HG03139 (cell line): ENCODE measurements around the gene KRTAP5-8.
"Not testable (repeated sequence)": the region's sequence is repeated elsewhere in the genome, so short reads cannot be mapped to it uniquely, and the experiment has no call there.

ENCODE experiments used
- ATAC-seq: cut with Tn5 transposase; IDR thresholded peaks from one replicate; pipeline ENCODE4 v1.9.1; 2021; ENCODE audit not compliant: unreplicated experiment

The KRTAP5-8 gene, protein sequence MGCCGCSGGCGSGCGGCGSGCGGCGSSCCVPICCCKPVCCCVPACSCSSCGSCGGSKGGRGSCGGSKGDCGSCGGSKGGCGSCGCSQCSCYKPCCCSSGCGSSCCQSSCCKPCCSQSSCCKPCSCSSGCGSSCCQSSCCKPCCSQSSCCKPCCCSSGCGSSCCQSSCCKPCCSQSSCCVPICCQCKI

DNA sequence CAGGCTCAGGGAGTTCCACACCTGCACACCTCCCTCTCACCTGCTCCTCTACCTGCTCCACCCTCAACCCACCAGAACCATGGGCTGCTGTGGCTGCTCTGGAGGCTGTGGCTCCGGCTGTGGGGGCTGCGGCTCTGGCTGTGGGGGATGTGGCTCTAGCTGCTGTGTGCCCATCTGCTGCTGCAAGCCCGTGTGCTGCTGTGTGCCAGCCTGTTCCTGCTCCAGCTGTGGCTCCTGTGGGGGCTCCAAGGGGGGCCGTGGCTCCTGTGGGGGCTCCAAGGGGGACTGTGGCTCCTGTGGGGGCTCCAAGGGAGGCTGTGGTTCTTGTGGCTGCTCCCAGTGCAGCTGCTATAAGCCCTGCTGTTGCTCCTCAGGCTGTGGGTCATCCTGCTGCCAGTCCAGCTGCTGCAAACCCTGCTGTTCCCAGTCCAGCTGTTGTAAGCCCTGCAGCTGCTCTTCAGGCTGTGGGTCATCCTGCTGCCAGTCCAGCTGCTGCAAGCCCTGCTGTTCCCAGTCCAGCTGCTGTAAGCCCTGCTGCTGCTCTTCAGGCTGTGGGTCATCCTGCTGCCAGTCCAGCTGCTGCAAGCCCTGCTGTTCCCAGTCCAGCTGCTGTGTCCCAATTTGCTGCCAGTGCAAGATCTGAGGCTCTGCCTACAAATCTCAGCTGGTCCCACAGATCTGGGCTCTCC, at the start of gene KRTAP5-8:
TSS of gene KRTAP5-8 (plus strand) at position 49 of the 689 bp plus-strand sequence. CDS start at position 80, 31 bp downstream.
- not testable (repeated sequence) for ATAC-seq

DNA sequence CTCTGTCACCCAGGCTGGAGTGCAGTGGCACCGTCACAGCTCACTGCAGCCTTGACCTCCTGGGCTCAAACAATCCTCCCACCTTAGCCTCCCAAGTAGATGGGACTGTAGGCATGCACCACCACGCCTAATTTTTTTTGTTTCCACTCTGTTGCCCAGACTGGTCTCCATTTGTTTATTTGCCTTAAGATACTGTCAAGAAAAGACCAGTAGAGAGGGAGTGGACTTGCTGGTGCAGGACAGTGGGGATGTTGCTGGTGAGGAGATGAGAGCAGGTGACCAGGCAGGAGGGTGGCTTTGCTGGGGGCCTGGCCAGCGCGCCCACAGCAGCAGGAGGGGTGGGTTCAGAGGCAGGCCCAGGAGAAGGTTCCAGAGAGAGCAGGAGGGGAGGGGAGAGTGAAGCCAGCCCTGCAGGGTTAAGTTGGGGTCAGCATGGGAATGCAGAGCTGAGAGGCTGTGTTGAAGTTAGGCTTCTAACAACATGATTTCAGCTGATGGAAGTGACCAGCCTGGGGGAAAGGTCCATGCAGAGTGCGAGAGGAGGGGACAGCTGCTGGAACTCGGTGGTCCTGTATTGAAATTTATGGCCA, 49.0 kb upstream of the KRTAP5-8 start:
- ATAC-seq = no peak

DNA sequence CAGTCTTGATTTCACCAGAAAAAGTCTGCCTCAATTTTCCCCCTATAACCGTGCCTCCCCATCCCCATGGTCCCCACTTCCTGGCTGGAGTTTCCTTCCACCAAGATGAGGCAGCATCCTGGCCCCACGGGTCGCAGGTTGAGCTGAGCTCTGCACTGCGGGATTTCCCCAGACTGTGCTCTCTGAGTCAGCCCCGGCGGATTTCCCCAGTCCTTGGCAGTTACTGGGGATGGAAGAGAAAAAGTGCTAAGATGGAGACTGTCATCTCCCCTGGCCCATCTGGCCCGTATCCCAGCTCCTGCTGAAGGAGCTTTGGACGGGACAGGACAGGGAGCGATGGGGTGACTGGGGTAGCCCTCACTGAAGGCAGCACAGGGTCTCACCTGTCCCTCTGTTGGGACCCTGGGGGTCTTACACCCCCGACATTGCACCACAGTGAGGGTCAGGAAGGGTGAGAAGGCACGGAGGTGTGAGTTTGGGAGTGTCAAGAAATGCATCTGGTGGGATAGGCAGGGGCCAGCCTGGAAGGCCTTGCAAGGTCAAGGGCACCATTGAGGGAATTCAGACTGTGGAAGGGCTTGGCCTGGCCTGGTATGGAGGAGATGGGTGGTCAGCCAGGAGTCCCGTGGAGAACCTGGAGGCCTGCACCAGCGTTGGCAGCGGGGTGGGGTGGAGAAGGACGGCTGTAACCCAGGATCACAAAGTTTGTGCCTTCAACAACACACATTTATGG, 48.3 kb upstream of the KRTAP5-8 start:
- ATAC-seq = no peak

DNA sequence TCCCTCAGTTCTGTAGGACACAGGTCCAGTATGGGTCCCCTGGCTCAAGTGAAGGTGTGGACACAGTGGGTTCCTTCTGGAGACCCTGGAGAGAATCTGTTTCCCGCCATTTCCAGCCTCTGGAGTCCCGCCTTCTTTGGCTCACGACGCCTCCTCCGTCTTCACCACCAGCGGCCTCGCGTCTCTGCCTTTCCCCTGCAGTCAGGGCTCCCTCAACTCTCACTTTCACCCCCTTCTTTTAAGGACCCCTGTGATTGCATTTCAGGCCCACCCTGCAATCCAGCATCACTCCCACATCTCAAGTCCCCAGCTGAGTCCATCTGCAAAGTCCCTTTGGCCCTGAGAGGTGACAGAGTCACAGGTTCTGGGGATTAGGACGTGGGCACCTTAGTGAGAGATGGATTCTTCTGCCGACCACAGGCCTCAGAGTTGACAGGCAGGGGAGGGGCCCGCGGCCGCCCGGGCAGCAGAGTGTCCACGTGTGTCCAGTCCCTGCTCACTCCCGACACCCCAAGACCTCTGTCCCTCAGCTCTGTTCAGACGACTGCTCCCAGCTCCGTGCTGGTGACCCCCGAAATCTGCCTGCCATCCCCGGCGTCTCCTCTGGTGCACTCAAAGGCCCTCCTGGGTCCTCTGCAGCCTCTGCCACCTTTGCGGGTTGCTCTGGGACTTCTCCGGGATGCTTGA, 47.6 kb upstream of the KRTAP5-8 start:
- no peak for ATAC-seq

DNA sequence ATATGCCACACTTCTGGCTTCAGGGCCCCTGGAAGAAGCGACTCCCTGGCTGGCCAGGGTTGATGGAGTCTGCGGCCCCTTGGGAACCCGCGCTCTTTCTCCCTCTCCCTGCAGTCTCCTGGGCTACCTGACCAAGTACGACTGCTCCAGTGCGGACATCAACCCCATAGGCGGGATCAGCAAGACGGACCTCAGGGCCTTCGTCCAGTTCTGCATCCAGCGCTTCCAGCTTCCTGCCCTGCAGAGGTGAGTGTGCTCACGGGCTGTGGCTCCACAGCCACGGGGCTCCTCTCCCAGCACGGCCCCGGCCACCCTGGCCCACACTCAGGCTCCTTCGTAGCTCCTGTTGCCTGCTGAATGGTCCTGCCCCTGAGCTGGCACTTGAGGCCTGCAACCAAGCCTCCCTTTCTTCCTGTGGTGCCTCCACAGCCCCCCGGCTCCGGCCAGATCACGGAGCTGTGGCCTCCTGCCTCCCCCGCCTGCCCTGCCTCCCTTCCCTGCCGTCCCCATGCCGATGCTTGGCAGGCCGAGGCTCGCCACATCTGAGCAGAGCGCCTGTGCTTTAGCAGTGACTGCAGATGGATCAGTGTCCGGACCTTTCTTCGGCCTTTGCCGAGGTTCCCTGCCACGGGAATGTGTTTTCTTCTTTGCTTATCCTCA, 47.0 kb upstream of the KRTAP5-8 start:
- ATAC-seq = no peak

DNA sequence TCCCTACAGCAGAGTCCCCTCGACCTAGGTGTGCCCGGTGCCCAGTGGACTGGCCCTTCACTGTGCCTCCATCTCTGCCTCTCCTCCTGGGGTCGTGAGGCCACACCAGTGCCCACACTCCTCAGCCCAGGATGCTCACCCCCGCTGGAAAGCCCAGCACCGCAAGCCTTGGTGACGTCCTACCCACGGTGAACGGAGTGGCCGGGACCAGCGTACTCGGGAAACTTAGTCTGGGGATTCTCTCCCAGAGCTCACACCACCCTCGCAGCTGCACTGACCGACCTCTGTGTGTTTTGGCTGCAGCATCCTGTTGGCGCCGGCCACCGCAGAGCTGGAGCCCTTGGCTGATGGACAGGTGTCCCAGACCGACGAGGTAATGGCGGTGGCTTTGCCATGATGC, 46.3 kb upstream of the KRTAP5-8 start:
- ATAC-seq = no peak

DNA sequence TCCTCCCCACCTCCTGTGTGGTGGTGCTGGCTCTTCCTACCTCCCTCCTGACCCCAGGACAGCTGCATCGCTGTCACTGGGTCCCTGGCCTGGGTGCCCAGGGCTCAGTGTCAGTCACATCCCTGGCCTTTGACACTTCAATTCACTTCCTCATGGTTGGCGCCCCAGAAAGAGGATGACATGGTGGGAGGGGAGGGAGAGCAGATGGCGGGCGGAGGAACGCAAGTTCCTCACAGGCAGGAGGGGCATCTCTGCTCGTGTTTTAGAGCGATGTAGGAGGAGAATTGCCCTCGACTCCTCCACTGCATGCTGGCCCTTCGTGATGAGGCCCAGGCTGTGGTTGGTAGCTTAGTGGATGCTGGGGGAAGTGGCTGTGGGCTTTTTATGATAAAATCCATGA, 45.9 kb upstream of the KRTAP5-8 start:
- ATAC-seq = no peak

DNA sequence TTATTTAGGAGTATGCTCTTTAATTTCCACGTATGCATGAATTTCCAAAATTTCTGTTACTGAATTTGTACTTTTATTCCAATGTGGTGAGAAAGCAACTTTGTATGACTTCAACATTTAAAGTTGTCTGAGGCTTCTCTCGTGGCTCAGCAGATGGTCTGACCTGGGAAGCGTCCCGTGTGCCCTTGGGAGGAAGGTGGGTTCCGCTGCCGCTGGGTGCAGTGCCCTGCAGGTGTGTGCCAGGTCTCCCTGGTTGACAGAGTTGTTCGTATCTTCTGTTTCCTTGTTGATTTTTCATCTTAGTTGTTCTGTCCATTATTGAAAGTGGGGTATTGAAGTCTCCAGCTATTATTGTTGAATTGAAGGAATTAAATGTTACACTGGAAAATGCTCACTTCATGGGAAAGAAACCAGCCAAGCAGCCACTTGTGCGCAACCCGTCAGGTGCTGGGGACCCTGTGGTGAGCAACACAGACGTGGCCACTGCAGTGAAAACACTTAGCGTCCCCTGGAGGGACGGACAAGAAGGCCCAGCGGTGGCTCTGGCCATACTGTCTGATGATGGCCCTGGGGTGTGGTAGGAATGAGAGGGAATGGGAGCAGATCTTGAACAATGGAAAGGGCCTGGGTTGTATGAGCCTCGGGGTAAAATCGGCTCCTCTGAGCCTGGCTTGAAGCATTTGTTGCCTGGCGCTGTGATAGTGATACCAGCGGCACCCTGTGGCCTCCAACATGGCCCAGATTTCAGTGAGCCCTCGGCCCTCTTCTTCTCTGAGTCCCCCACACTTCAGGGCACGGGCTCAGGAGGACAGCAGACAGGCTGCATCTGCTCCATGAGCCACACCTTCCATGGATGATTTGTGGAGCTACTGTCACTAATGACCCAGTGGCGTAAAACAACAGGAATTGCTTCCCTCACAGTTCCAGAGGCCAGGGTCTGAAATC, 42.3 kb upstream of the KRTAP5-8 start:
- ATAC-seq = no peak

DNA sequence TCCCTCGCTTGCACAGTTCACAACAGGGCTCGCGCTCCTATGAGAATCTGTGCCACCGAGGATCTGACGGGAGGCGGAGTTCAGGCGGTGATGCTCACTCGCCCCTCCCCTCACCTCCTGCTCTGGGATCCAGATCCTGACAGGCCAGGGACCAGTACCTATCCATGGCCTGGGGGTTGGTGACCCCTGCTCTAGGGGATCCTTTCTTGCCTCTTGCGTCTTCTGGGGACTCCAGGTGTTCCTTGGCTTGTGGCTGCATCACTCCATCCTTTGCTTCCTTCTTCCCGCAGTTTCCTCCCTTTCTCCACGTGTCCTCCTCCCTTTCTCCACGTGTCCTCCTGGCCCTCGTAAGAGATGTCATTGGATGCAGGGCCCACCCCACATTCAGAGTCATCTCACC, 41.4 kb upstream of the KRTAP5-8 start:
- no peak for ATAC-seq

DNA sequence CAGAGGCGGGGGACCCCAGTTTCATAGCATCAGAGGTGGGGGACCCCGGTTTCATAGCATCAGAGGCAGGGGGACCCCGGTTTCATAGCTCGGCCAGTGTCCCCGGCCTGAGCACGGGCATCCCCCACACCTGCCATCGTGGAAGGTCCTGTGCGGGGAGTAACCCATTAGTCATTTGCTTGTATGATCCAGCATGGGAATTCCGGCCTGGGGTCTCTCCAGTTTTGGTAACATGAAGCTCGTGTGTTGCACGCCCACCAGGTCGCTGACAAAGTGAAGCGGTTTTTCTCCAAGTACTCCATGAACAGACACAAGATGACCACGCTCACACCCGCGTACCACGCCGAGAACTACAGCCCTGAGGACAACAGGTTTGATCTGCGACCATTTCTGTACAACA, 39.7 kb upstream of the KRTAP5-8 start:
- no peak for ATAC-seq

DNA sequence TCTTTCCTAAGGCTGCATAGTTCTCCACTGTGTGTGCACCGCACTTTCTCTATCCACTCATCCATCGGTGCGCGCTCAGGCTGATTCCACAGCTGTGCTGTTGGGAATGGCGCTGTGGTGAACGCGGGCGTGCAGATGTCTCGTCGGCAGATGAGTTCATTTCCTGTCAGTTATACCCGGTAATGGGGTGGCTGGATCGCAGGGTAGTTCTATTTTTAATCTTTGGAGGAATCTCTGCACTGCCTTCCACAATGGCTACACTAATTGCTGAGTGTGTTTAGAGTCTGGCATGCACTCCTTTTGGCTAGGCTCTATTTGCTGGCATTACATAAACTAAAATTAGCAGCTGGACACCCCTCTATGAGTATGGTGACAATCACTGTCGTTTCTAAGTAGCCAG, 38.7 kb upstream of the KRTAP5-8 start:
- ATAC-seq = no peak

DNA sequence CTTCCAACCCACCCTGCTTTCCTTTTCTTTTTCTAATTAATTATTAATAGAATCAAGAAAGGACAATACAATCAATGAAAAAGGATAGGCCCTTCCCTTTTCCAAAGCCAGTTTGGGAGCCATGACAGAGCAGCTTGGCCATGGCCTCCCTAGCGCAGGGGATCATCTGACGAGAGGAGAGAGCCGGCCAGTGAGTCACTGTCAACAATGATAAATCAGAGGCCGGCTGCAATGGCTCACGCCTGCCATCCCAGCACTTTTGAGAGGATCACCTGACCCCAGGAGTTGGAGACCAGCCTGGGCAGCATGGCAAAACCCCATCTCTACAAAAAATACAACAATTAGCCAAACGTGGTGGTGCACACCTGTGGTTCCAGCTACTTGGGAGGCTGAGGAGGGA, 38.3 kb upstream of the KRTAP5-8 start:
- no peak for ATAC-seq

DNA sequence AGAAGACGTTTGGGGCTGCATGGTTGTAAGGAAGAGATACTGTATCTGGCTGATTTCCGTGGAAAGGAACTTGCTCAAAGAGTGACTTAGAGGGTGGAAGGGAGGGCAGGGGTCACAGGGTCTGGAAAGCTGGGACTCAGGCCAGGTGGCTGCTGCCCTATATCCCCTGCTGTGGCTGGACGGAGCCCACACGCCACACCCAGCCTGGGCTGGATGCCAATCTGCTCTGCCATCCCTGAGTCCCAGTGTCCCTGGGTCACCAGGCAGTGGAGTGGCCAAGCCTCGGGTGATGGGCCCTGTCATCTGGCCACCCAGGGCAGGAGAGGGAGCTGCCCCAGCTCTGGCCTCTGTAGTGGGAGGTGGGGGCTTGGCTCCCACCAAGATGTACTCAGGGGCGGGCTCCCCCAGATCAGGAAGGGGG, 37.2 kb upstream of the KRTAP5-8 start:
- no peak for ATAC-seq

DNA sequence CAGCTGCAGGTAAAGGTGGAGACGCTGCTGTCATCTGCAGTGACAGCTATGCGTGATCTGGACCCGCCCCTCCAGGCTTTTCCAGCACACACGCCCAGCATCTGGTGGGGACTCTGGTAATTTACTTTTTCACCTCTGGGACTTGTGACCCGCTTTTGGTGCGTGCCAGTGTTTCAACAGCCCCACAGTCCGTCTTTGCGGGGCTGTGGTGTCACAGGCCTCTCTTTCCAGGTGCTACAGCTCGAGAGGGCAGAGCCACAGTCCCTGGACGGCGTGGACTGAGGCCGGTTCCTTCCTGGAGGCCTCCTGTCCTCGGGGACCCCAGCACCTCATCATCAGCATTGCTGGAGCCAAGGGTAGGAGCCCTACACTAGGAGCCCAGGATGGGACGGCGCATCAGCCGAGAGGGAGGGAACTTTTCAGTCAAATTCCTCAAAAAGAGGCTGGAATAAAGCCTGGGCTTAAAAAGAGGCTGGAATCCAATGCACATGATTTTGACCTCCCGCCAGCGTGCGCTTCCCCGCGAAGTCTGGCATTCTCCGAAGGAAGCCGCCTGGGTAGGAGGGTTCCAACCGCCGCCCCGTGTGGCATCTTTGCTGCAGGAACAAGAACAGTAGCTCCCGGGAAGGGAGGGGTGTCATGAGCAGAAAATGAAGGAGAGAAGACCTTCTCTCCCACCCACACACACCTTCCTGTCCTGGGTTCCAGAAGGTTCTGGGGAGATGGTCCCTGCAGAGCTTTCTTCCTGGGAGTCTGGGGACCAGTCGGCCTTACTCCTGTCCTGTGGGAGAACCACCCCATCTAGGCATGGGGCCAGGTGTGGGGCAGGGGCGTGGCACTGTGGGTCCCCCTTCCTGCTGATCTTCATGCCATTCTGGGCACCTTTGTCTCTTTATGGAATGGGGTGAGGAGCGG, 36.5 kb upstream of the KRTAP5-8 start:
- no peak for ATAC-seq

DNA sequence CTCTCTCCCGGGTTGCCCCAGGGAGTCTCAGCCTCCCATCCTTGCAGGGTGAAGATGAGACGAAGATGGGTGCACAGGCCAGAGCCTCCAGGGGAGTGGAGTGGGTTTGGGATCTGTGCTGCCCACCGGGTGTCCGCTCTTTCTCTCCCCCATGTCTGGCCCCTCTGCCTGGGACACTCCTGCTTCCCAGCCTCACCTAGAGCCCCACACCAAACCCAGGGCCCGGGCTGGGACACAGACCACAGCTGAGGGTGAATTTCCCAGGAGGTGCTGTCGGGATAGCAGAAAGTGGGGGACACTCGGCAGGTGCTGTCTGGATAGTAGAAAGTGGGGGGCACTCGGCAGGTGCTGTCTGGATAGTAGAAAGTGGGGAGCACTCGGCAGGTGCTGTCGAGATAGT, 35.8 kb upstream of the KRTAP5-8 start:
- no peak for ATAC-seq

DNA sequence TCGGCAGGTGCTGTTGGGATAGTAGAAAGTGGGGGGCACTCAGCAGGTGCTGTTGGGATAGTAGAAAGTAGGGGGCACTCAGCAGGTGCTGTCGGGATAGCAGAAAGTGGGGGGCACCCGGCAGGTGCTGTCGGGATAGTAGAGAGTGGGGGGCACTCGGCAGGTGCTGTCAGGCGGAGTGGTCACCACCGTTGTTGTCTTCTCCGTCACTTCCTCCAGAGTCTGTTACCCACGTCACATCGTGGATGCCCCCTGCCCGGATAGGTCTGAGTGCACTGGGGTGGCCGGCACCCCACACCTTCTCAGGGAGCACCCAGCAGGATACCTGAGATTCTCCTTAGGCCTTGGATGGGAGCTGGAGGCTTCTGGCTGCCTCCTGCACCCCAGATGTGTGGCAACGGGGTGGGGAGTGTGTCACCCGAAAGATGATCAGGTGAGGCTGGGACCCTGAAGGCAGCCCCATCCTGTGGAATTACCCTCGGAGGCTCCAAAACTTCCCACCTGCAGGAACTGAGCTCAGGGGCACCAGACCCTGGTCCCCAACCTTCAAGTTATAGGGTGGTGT, 34.9 kb upstream of the KRTAP5-8 start:
- ATAC-seq = no peak

DNA sequence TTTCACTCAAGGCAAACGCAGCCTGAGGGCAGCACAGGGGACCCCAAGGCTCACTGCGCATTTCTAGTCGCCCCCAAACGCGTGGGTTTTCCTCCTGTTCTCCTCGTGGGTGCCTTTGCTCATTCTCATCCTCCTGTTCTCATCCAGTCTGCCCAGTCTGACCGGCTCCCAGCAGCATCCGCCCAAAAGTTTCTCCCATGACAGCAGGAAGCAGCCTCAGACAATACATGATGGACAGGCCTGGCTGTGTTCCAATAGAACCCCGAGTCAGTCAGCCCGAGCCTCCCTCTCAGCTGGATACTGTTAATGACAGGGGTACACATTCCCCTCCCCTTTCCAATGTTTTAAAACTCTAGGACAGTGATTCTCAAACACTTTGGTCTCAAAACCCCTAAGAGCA, 33.3 kb upstream of the KRTAP5-8 start:
- ATAC-seq = no peak

DNA sequence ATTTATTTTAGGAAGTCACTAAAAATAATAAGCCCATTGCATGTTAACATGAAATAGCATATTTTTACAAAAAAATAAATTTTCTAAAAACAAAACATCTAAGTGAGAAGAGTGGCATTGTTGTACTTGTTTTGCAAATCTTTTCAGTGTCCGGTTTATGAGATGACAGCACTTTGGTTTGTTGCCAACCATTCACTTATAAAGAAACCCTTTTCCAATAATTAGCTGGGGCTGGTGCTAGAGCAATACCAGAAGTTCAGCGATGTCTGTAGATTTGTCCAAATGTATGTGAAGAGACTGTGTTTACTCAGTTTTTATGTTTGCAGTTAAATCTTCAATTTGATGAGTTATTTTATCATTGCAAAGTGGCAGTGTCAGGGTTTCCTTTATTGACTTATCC, 32.8 kb upstream of the KRTAP5-8 start:
- ATAC-seq = no peak
